ENCODE data around the gene ARID1B. TPM values are rescaled to one million over a fixed set of nuclear protein-coding genes. Genes with fewer than 3 reads are reported as not detected.
A peak's percentile ranks its signal among the peaks of the same experiment; 100 is the strongest.

The ARID1B gene
- total RNA-seq, 2 experiments from 2014 or later, result 36.9 to 38.9 TPM

GRCh38 chr6:157097255-157097955 lies 320.2 kb downstream of the ARID1B start:
- no peaks in the 10 kb centered on the region for H3K36me3 Mint-ChIP-seq (ENCODE audit: low read depth)
- intact Hi-C loops (cut with micrococcal nuclease), result no loop called here
- no peak for DNase-seq
- TF ChIP-seq CTCF (IDR thresholded peaks at IDR 0.05), result no peak
- H3K9me3 Mint-ChIP-seq, result no peaks in the 10 kb centered on the region
- peaks cover 49% of the 10 kb centered on the region for H3K4me1 Mint-ChIP-seq (ENCODE audit: low read depth)
- no peak overlapping the region for H3K27ac Mint-ChIP-seq
- no peaks in the 10 kb centered on the region for H3K27me3 Mint-ChIP-seq
- no peak for ATAC-seq
- POLR2A ChIA-PET, result interaction anchor here (1.5 kb wide), 1 partner anchor 17 kb away, joined by 3 read pairs; no protein-coding TSS in a partner anchor
- H3K4me3 Mint-ChIP-seq, result no peak overlapping the region
- CTCF ChIA-PET, result interaction anchor here (0.9 to 1.0 kb wide), 2 partner anchors 17 to 52 kb away, joined by 3 to 4 read pairs; no protein-coding TSS in a partner anchor

GRCh38 chr6:157098999-157099398 lies 321.8 kb downstream of the ARID1B start:
- DNase-seq (no peak), ATAC-seq (no peak)
- Mint-ChIP-seq H3K4me1 (ENCODE audit: low read depth) (peaks cover 45% of the 10 kb centered on the region), H3K36me3 (ENCODE audit: low read depth) (peaks cover under 1% of the 10 kb centered on the region), H3K4me3 (no peak overlapping the region), H3K9me3 (no peaks in the 10 kb centered on the region), H3K27me3 (no peaks in the 10 kb centered on the region), H3K27ac (no peak overlapping the region)
- no peak for TF ChIP-seq CTCF (IDR thresholded peaks at IDR 0.05)
- ChIA-PET CTCF (interaction anchor here (1.1 to 1.2 kb wide), 2 partner anchors 18 to 175 kb away, joined by 3 read pairs; no protein-coding TSS in a partner anchor), POLR2A (interaction anchor here (0.9 to 1.4 kb wide), 4 partner anchors 8 to 44 kb away, joined by 3 to 7 read pairs (median 4); no protein-coding TSS in a partner anchor)
- intact Hi-C loops (cut with micrococcal nuclease), result no loop called here

GRCh38 chr6:157099912-157100593 lies 322.9 kb downstream of the ARID1B start:
- H3K9me3 Mint-ChIP-seq, result no peaks in the 10 kb centered on the region
- ATAC-seq (peak; percentile 97), DNase-seq (peak; percentile 76)
- TF ChIP-seq CTCF (IDR thresholded peaks at IDR 0.05), result no peak
- peaks cover 3% of the 10 kb centered on the region for H3K36me3 Mint-ChIP-seq (ENCODE audit: low read depth)
- peak overlapping the region; percentile 28 for H3K4me3 Mint-ChIP-seq
- H3K27ac Mint-ChIP-seq, result peak overlapping the region; percentile 88
- intact Hi-C loops (cut with micrococcal nuclease), result no loop called here
- POLR2A ChIA-PET, result interaction anchor here (0.9 to 1.4 kb wide), 4 partner anchors 10 to 45 kb away, joined by 3 to 7 read pairs (median 4); no protein-coding TSS in a partner anchor
- H3K4me1 Mint-ChIP-seq (ENCODE audit: low read depth), result peaks cover 41% of the 10 kb centered on the region
- CTCF ChIA-PET, result interaction anchor here (0.8 to 1.3 kb wide), 4 partner anchors 10 to 54 kb away, joined by 3 to 4 read pairs (median 3); no protein-coding TSS in a partner anchor
- no peaks in the 10 kb centered on the region for H3K27me3 Mint-ChIP-seq

- peaks cover 3% of the 10 kb centered on the region for H3K36me3 Mint-ChIP-seq (ENCODE audit: low read depth)
- intact Hi-C loops (cut with micrococcal nuclease), result no loop called here
- CTCF ChIA-PET, result no interaction called here
- no peak overlapping the region for H3K27ac Mint-ChIP-seq
- H3K27me3 Mint-ChIP-seq, result no peaks in the 10 kb centered on the region
- peaks cover 44% of the 10 kb centered on the region for H3K4me1 Mint-ChIP-seq (ENCODE audit: low read depth)
- ATAC-seq (no peak), DNase-seq (no peak)
- no peak overlapping the region for H3K4me3 Mint-ChIP-seq
- POLR2A ChIA-PET, result interaction anchor here (1.4 kb wide), 1 partner anchor 32 kb away, joined by 3 read pairs; no protein-coding TSS in a partner anchor
- no peaks in the 10 kb centered on the region for H3K9me3 Mint-ChIP-seq
- TF ChIP-seq CTCF (IDR thresholded peaks at IDR 0.05), result no peak
These were observed 324.0 kb downstream of the ARID1B start for GRCh38 chr6:157101166-157101565.

Data from activated CD8-positive, alpha-beta T cell treated with anti-CD3 and anti-CD28 coated beads for 36 hours (primary cell).